B cell (primary cell): ENCODE data around the gene C19orf81. TPM values are rescaled to one million over a fixed set of nuclear protein-coding genes. Genes with fewer than 3 reads are reported as not detected.

Source experiments
- ATAC-seq: fragments of 200-7000 bp; cut with Tn5 transposase; one replicate; pipeline ENCODE4 v1.10.0; 2021; ENCODE audit warnings: low read depth, mild to moderate bottlenecking, moderate number of reproducible peaks, moderate library complexity
- CTCF ChIA-PET: fragments of 350-600 bp; sonication (Branson Sonifier 250); formaldehyde crosslinking; loops from one replicate; lab custom pipeline; 2021; ENCODE audit warnings: antibody characterized with exemption, inconsistent platforms; lab: Charles Lee
- POLR2A ChIA-PET: fragments of 350-600 bp; sonication (Branson Sonifier 250); formaldehyde crosslinking; loops from one replicate; lab custom pipeline; 2021; ENCODE audit warnings: antibody characterized with exemption; lab: Charles Lee
- DNase-seq: peaks from one replicate; pipeline ENCODE4 v3.0.0; 2013
- H2AFZ ChIP-seq: 2 replicates; pipeline ENCODE4 v1.6.1; 2012; ENCODE audit warnings: mild to moderate bottlenecking, low read depth, low read length; ENCODE audit not compliant: insufficient read depth, poor library complexity, severe bottlenecking
- H3K27ac ChIP-seq, 2 donors: 1 replicate in 1 of 2; 2 replicates in 1 of 2; pipeline ENCODE4 v1.5.1; 2012 to 2013; ENCODE audit warnings: low read length in 2 of 2, mild to moderate bottlenecking in 2 of 2, moderate library complexity in 1 of 2
- H3K27me3 ChIP-seq, 4 experiments: fragments of 200-600 bp in 1 of 4; sonication (generic) in 1 of 4; replicated peaks in 1 of 4; 1 replicate in 2 of 4; 2 replicates in 2 of 4; pipeline versions ENCODE4 v1.6.1 to v1.7.0; 2013 to 2016; ENCODE audit warnings: low read length in 3 of 4, mild to moderate bottlenecking in 2 of 4, mixed read lengths in 1 of 4, moderate library complexity in 1 of 4; ENCODE audit not compliant: insufficient read depth in 4 of 4, control insufficient read depth in 3 of 4; ENCODE audit errors: control extremely low read depth in 1 of 4
- H3K36me3 ChIP-seq, 2 experiments: replicated peaks in 1 of 2; 1 replicate in 1 of 2; 2 replicates in 1 of 2; pipeline versions ENCODE4 v1.6.1 to v1.7.1; 2013; ENCODE audit warnings: low read length in 1 of 2; ENCODE audit not compliant: insufficient read depth in 2 of 2, control insufficient read depth in 1 of 2; ENCODE audit errors: control extremely low read depth in 1 of 2, extremely low read depth in 1 of 2
- H3K4me1 ChIP-seq, 2 donors: fragments of 200-600 bp in 1 of 2; sonication (generic) in 1 of 2; 1 replicate in 1 of 2; 2 replicates in 1 of 2; pipeline versions ENCODE4 v1.5.1 to v1.6.1; 2013 to 2017; ENCODE audit warnings: low read length in 2 of 2; ENCODE audit not compliant: control insufficient read depth in 2 of 2, insufficient read depth in 2 of 2
- H3K4me2 ChIP-seq: replicated peaks from 2 replicates; pipeline ENCODE3; 2012; ENCODE audit warnings: mild to moderate bottlenecking, low read depth, low read length; ENCODE audit not compliant: poor library complexity, severe bottlenecking
- H3K4me3 ChIP-seq, 5 experiments: fragments of 200-600 bp in 1 of 5; sonication (generic) in 1 of 5; 1 replicate in 3 of 5; 2 replicates in 2 of 5; pipeline versions ENCODE4 v1.5.1 to v1.7.0; 2011 to 2016; ENCODE audit warnings: low read length in 4 of 5, mild to moderate bottlenecking in 4 of 5, low read depth in 2 of 5, control low read depth in 1 of 5, moderate library complexity in 1 of 5; ENCODE audit not compliant: insufficient read depth in 1 of 5; ENCODE audit errors: control extremely low read depth in 1 of 5, extremely low read depth in 1 of 5
- H3K79me2 ChIP-seq: fragments of 200-600 bp; sonication (generic); one replicate; pipeline ENCODE4 v1.6.0; 2016; ENCODE audit warnings: low read length; ENCODE audit not compliant: control insufficient read depth, insufficient read depth
- H3K9ac ChIP-seq: fragments of 200-600 bp; sonication (generic); 2 replicates; pipeline ENCODE4 v1.6.1; 2017; ENCODE audit warnings: mild to moderate bottlenecking, low read length, moderate library complexity
- H3K9me3 ChIP-seq, 3 donors: one replicate each; pipeline versions ENCODE4 v1.6.1 to v1.7.1; 2013; ENCODE audit warnings: low read length in 2 of 3; ENCODE audit not compliant: control insufficient read depth in 2 of 3, insufficient read depth in 1 of 3; ENCODE audit errors: control extremely low read depth in 1 of 3
- H4K20me1 ChIP-seq: 2 replicates; pipeline ENCODE4 v1.6.0; 2012; ENCODE audit warnings: mild to moderate bottlenecking, low read length; ENCODE audit not compliant: insufficient read depth, control insufficient read depth, poor library complexity, severe bottlenecking
- H3K27ac Mint-ChIP-seq: one replicate; pipeline ENCODE4 v1.8.0; 2021; ENCODE audit warnings: mixed read lengths
- H3K27me3 Mint-ChIP-seq: one replicate; pipeline ENCODE4 v1.8.0; 2021; ENCODE audit warnings: mixed read lengths
- H3K4me1 Mint-ChIP-seq: one replicate; pipeline ENCODE4 v1.8.0; 2021; ENCODE audit warnings: mixed read lengths
- H3K4me3 Mint-ChIP-seq: one replicate; pipeline ENCODE4 v1.8.0; 2021; ENCODE audit warnings: mixed read lengths
- H3K9me3 Mint-ChIP-seq: one replicate; pipeline ENCODE4 v1.8.0; 2022; ENCODE audit warnings: mixed read lengths; ENCODE audit not compliant: insufficient read depth
- EZH2 ChIP-seq: IDR thresholded peaks from 2 replicates; pipeline ENCODE4 v1.6.1; 2012; ENCODE audit warnings: borderline replicate concordance, low read depth, mild to moderate bottlenecking, moderate library complexity, low read length; ENCODE audit not compliant: insufficient read depth, poor library complexity, severe bottlenecking
- WGBS: methylation state at CpG from one replicate; pipeline ENCODE4 v1.1.5; 2013; ENCODE audit warnings: missing lambda C conversion rate; ENCODE audit not compliant: insufficient coverage; 5-methylcytosine and 5-hydroxymethylcytosine counted together
- intact Hi-C: fragments of 100-400 bp; cut with micrococcal nuclease; formaldehyde crosslinking; loops from one replicate; pipeline ENCODE4 v1.10.0; 2022
- polyA plus RNA-seq: library from polyadenylated mRNA; depleted of rRNA; stranded (reverse); fragments of >200 nt; gene quantifications from 2 replicates; pipeline ENCODE4 v1.2.3, GENCODE V29; 2012
- total RNA-seq, 2 donors: library from RNA; stranded (reverse); fragments of 120-200 nt in 1 of 2; gene quantifications; 1 replicate in 1 of 2; 2 replicates in 1 of 2; pipeline versions ENCODE4 v1.2.3 to v1.2.4, GENCODE V29; 2013 to 2022
- TF ChIP-seq, protein P1 (sequence below): fragments of 200-600 bp; IDR thresholded peaks from one replicate; pipeline ENCODE4 v1.8.0; 2022; ENCODE audit warnings: antibody characterized with exemption, mild to moderate bottlenecking

Gene C19orf81
- total and polyA plus RNA-seq, 2 donors (not counting 1 experiment from before 2014, with no cell fraction given), result 0.37 TPM; not detected in 1

DNA sequence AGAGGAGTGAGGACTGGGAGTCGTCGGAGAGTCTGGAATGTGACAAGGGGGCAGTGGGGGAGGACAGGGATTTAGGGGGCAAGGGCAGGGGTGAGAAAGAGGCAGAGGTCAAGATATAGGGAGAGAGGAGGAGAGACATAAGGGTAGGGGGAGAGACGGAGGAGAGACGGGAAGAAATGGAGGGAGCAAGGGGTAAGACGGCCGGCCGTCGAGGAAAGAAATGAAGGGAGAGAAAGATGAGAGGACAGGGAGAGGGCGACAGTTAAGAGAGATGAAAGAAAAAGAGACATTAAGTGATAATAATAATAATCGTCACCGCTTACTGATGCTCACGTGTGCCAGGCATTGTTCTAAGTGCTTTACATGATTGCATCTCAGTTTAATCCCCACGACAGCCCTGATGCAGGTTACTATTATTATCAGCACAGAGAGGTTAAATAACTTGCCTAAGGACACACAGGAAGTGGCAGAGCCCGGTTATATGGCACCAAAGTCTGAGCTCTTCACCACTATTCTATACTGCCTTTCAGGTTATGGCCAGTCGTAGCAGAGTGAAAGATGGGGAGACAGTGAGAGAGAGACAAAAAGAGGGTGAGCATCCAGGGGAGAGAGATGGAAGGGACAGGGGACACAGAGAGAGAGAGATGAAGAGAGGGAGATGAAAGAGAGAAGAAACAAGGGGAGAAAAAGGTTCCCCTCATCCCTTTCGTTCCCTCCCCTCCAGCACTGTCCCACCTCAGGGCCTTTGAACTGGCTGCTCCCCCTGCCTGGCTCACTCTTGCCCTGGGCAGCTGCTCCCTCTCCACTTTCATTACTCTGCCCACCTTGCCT lies 13.6 kb downstream of the C19orf81 start:
- H3K27me3 Mint-ChIP-seq, result peaks cover 34% of the 10 kb centered on the region
- no peak overlapping the region for H3K4me3 Mint-ChIP-seq
- Histone ChIP-seq H3K4me3 (no peak overlapping the region), H3K4me2 (no peak overlapping the region), H3K27me3 (peaks cover 0 to 47% (median 14%) of the 10 kb centered on the region in 4 experiments), H2AFZ (no peak overlapping the region), H3K79me2 (no peaks in the 10 kb centered on the region), H3K36me3 (no peaks in the 10 kb centered on the region), H4K20me1 (no peaks in the 10 kb centered on the region), H3K27ac (no peak overlapping the region), H3K9me3 (peaks cover 0 to 52% (median 5%) of the 10 kb centered on the region in 3 donors), H3K4me1 (peaks cover 22 to 28% of the 10 kb centered on the region in 2 donors), H3K9ac (no peak overlapping the region)
- WGBS, result 65% methylated on average over 8 of the region's 16 CpGs
- CTCF ChIA-PET, result no interaction called here
- TF ChIP-seq EZH2, result no peak
- TF ChIP-seq, protein P1, sequence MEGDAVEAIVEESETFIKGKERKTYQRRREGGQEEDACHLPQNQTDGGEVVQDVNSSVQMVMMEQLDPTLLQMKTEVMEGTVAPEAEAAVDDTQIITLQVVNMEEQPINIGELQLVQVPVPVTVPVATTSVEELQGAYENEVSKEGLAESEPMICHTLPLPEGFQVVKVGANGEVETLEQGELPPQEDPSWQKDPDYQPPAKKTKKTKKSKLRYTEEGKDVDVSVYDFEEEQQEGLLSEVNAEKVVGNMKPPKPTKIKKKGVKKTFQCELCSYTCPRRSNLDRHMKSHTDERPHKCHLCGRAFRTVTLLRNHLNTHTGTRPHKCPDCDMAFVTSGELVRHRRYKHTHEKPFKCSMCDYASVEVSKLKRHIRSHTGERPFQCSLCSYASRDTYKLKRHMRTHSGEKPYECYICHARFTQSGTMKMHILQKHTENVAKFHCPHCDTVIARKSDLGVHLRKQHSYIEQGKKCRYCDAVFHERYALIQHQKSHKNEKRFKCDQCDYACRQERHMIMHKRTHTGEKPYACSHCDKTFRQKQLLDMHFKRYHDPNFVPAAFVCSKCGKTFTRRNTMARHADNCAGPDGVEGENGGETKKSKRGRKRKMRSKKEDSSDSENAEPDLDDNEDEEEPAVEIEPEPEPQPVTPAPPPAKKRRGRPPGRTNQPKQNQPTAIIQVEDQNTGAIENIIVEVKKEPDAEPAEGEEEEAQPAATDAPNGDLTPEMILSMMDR, result no peak
- intact Hi-C loops, result no loop called here
- no peak for DNase-seq
- peaks cover 8% of the 10 kb centered on the region for H3K9me3 Mint-ChIP-seq
- H3K27ac Mint-ChIP-seq, result no peak overlapping the region
- ATAC-seq, result no peak
- peaks cover 12% of the 10 kb centered on the region for H3K4me1 Mint-ChIP-seq
- POLR2A ChIA-PET, result no interaction called here

DNA sequence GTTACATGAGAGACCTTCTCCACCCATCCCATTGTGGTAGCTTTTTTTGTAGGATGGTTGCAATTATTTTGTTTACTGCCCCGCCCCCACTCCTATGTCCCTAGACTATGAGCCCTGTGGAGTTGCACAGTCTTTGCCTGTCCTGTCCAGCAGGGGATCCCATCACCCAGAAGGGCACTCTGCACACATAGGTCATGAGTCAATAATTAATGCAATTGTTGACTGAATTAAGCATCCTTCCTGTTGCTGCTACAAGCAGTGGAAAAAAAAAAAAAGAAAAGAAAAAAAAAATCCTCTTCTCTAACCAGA lies 14.2 kb downstream of the C19orf81 start:
- intact Hi-C loops, result no loop called here
- no peak for DNase-seq
- peaks cover 0 to 43% (median 11%) of the 10 kb centered on the region in 4 experiments for H3K27me3 ChIP-seq

More for the DNA sequence above, 14.2 kb downstream of the C19orf81 start:
- Histone ChIP-seq H3K36me3 (no peaks in the 10 kb centered on the region), H3K9me3 (peaks cover 0 to 46% (median 3%) of the 10 kb centered on the region in 3 donors), H3K4me2 (no peak overlapping the region), H3K79me2 (no peaks in the 10 kb centered on the region), H4K20me1 (no peaks in the 10 kb centered on the region), H3K4me1 (peaks cover 16 to 25% of the 10 kb centered on the region in 2 donors), H3K27ac (no peak overlapping the region), H3K4me3 (no peak overlapping the region), H2AFZ (no peak overlapping the region), H3K9ac (no peak overlapping the region)
- TF ChIP-seq EZH2, result no peak
- TF ChIP-seq, protein P1, result no peak
- Mint-ChIP-seq H3K4me3 (no peak overlapping the region), H3K4me1 (peaks cover 7% of the 10 kb centered on the region), H3K9me3 (peaks cover 2% of the 10 kb centered on the region), H3K27ac (no peak overlapping the region), H3K27me3 (peaks cover 29% of the 10 kb centered on the region)
- CTCF ChIA-PET, result no interaction called here
- no CpG with 5 or more reads among the region's 1 CpG for WGBS
- no peak for ATAC-seq
- POLR2A ChIA-PET, result no interaction called here
